IMR-90 (cell line): Measurements from ENCODE around the gene RHO. TPM values are rescaled to one million over a fixed set of nuclear protein-coding genes. Genes with fewer than 3 reads are reported as not detected.
A peak's percentile ranks its signal among the peaks of the same experiment; 100 is the strongest.

ENCODE experiments used
- ATAC-seq: fragments of 200-7000 bp; cut with Tn5 transposase; 2 replicates; pipeline ENCODE4 v1.9.1; 2020; ENCODE audit warnings: low read depth, mild to moderate bottlenecking, moderate library complexity
- BruUV-seq: library from RNA; stranded (reverse); fragments of 400-500 nt; replicated peaks from 2 replicates; lab custom pipeline; 2021; lab: Mats Ljungman, UMichigan
- CTCF ChIA-PET: fragments of 300-600 bp; formaldehyde crosslinking; extraction: SDS; loops from one replicate; lab custom pipeline; 2021; ENCODE audit warnings: antibody characterized with exemption; lab: Yijun Ruan, JAX
- POLR2A ChIA-PET: fragments of 300-600 bp; sonication (Branson Sonifier 250); formaldehyde crosslinking; loops from one replicate; lab custom pipeline; 2022; ENCODE audit warnings: antibody characterized with exemption; ENCODE audit not compliant: unreplicated experiment; lab: Charles Lee
- DNase-seq: peaks from one replicate; pipeline ENCODE4 v3.0.0; 2013
- H2AFZ ChIP-seq: replicated peaks from 2 replicates; pipeline ENCODE3; 2013; ENCODE audit warnings: low read length, mild to moderate bottlenecking; ENCODE audit not compliant: poor library complexity
- H2AK5ac ChIP-seq: 2 replicates; pipeline ENCODE4 v1.6.1; 2013; ENCODE audit warnings: low read depth, low read length, inconsistent platforms
- H2AK9ac ChIP-seq: replicated peaks from 2 replicates; pipeline ENCODE3; 2013; ENCODE audit warnings: mild to moderate bottlenecking, low read depth, low read length, moderate library complexity; ENCODE audit not compliant: poor library complexity
- H2BK120ac ChIP-seq: 2 replicates; pipeline ENCODE4 v1.6.1; 2013; ENCODE audit warnings: low read depth, low read length, inconsistent platforms
- H2BK15ac ChIP-seq: 3 replicates; pipeline ENCODE4 v1.6.1; 2013; ENCODE audit warnings: low read depth, low read length, inconsistent platforms
- H2BK20ac ChIP-seq: 2 replicates; pipeline ENCODE4 v1.6.1; 2013; ENCODE audit warnings: low read depth, mild to moderate bottlenecking, inconsistent platforms, low read length, moderate library complexity
- H2BK5ac ChIP-seq: 2 replicates; pipeline ENCODE4 v1.6.1; 2013; ENCODE audit warnings: mild to moderate bottlenecking, low read depth, low read length, inconsistent platforms; ENCODE audit not compliant: poor library complexity, severe bottlenecking
- H3K14ac ChIP-seq: replicated peaks from 2 replicates; pipeline ENCODE4 v1.6.1; 2013; ENCODE audit warnings: low read depth, low read length, inconsistent platforms
- H3K18ac ChIP-seq: 2 replicates; pipeline ENCODE4 v1.6.1; 2013; ENCODE audit warnings: low read depth, low read length, control low read depth
- H3K23ac ChIP-seq: 2 replicates; pipeline ENCODE4 v1.6.1; 2013; ENCODE audit warnings: low read depth, low read length, inconsistent platforms
- H3K27ac ChIP-seq: 2 replicates; pipeline ENCODE4 v1.5.1; 2013; ENCODE audit warnings: mild to moderate bottlenecking, control low read depth, low read length; ENCODE audit not compliant: insufficient read depth
- H3K27me3 ChIP-seq: 2 replicates; pipeline ENCODE4 v1.6.1; 2013; ENCODE audit warnings: low read length; ENCODE audit not compliant: control insufficient read depth, insufficient read depth
- H3K36me3 ChIP-seq: 2 replicates; pipeline ENCODE4 v1.6.1; 2013; ENCODE audit warnings: low read length, mixed read lengths; ENCODE audit not compliant: control insufficient read depth, insufficient read depth
- H3K4ac ChIP-seq: 2 replicates; pipeline ENCODE4 v1.6.1; 2013; ENCODE audit warnings: low read depth, low read length, inconsistent platforms
- H3K4me1 ChIP-seq: 2 replicates; pipeline ENCODE4 v1.6.1; 2013; ENCODE audit warnings: low read length, mixed read lengths; ENCODE audit not compliant: control insufficient read depth, insufficient read depth
- H3K4me2 ChIP-seq: 2 replicates; pipeline ENCODE4 v1.6.1; 2013; ENCODE audit warnings: low read depth, mild to moderate bottlenecking, control low read depth, low read length, moderate library complexity
- H3K4me3 ChIP-seq: 2 replicates; pipeline ENCODE4 v1.5.1; 2013; ENCODE audit warnings: low read depth, mild to moderate bottlenecking, control low read depth, low read length, moderate library complexity; ENCODE audit not compliant: insufficient read depth
- H3K56ac ChIP-seq: 2 replicates; pipeline ENCODE4 v1.6.1; 2013; ENCODE audit warnings: low read length, inconsistent platforms; ENCODE audit not compliant: insufficient read depth; ENCODE audit errors: extremely low read depth
- H3K79me1 ChIP-seq, 2 experiments: 2 replicates each; pipeline ENCODE4 v1.6.1; 2013; ENCODE audit warnings: low read length in 2 of 2, inconsistent platforms in 1 of 2, low read depth in 1 of 2
- H3K9ac ChIP-seq: 2 replicates; pipeline ENCODE4 v1.6.1; 2013; ENCODE audit warnings: low read depth, low read length, control low read depth
- H3K9me1 ChIP-seq: 2 replicates; pipeline ENCODE4 v1.6.1; 2013; ENCODE audit warnings: low read length, inconsistent platforms; ENCODE audit not compliant: insufficient read depth
- H3K9me3 ChIP-seq: 2 replicates; pipeline ENCODE4 v1.6.1; 2013; ENCODE audit warnings: low read length; ENCODE audit not compliant: control insufficient read depth, insufficient read depth
- H4K20me1 ChIP-seq: 2 replicates; pipeline ENCODE4 v1.6.1; 2013; ENCODE audit warnings: low read length, inconsistent platforms; ENCODE audit not compliant: insufficient read depth
- H4K5ac ChIP-seq: 2 replicates; pipeline ENCODE4 v1.6.1; 2013; ENCODE audit warnings: mild to moderate bottlenecking, low read depth, low read length, control low read depth
- H4K8ac ChIP-seq, 2 experiments: 2 replicates each; pipeline ENCODE4 v1.6.1; 2013; ENCODE audit warnings: low read depth in 2 of 2, low read length in 2 of 2, control low read depth in 1 of 2, inconsistent platforms in 1 of 2
- H4K91ac ChIP-seq: 2 replicates; pipeline ENCODE4 v1.6.1; 2013; ENCODE audit warnings: low read depth, low read length, inconsistent platforms; ENCODE audit not compliant: insufficient read depth
- BHLHE40 ChIP-seq: fragments of 150-350 bp; IDR thresholded peaks from 2 replicates; pipeline ENCODE4 v1.6.1; 2016; ENCODE audit warnings: mild to moderate bottlenecking, low read depth, low read length
- CEBPB ChIP-seq: IDR thresholded peaks from 2 replicates; pipeline ENCODE4 v1.6.1; 2012; ENCODE audit warnings: low read depth, low read length, improper control_type of control experiment
- CHD1 ChIP-seq: IDR thresholded peaks from 2 replicates; pipeline ENCODE4 v1.6.1; 2012; ENCODE audit warnings: low read depth, low read length, improper control_type of control experiment
- CTCF ChIP-seq: conservative IDR thresholded peaks from 2 replicates; pipeline ENCODE4 v1.5.1; 2012; ENCODE audit warnings: mild to moderate bottlenecking, low read depth, low read length, improper control_type of control experiment
- FOS ChIP-seq: fragments of 150-350 bp; IDR thresholded peaks from 2 replicates; pipeline ENCODE4 v1.6.1; 2016; ENCODE audit warnings: low read depth, low read length
- MAFK ChIP-seq: IDR thresholded peaks from 2 replicates; pipeline ENCODE4 v1.6.1; 2012; ENCODE audit warnings: low read depth, low read length, improper control_type of control experiment
- NFE2L2 ChIP-seq: fragments of 150-350 bp; IDR thresholded peaks from 2 replicates; pipeline ENCODE4 v1.6.1; 2016; ENCODE audit warnings: low read depth, mild to moderate bottlenecking, low read length
- POLR2A ChIP-seq: IDR thresholded peaks from 2 replicates; pipeline ENCODE4 v1.6.1; 2012; ENCODE audit warnings: mild to moderate bottlenecking, low read depth, low read length
- RAD21 ChIP-seq: IDR thresholded peaks from 2 replicates; pipeline ENCODE4 v1.6.1; 2012; ENCODE audit warnings: low read length, improper control_type of control experiment
- RCOR1 ChIP-seq: IDR thresholded peaks from 2 replicates; pipeline ENCODE4 v1.6.1; 2012; ENCODE audit warnings: mild to moderate bottlenecking, low read length, improper control_type of control experiment; ENCODE audit not compliant: insufficient replicate concordance
- RFX5 ChIP-seq: IDR thresholded peaks from 2 replicates; pipeline ENCODE4 v1.8.0; 2012; ENCODE audit warnings: low read depth, mild to moderate bottlenecking, low read length, moderate library complexity
- SMC3 ChIP-seq: fragments of 150-350 bp; IDR thresholded peaks from 2 replicates; pipeline ENCODE4 v1.6.1; 2016; ENCODE audit warnings: low read depth, mild to moderate bottlenecking, antibody characterized with exemption, low read length, moderate library complexity
- USF2 ChIP-seq: fragments of 150-350 bp; IDR thresholded peaks from 2 replicates; pipeline ENCODE4 v1.6.1; 2017; ENCODE audit warnings: mild to moderate bottlenecking, antibody characterized with exemption, low read length, low read depth
- WGBS, 2 experiments: methylation state at CpG; one replicate each; pipeline versions ENCODE4 v1.1.5 to v1.1.7; 2013; ENCODE audit warnings: missing lambda C conversion rate in 2 of 2; ENCODE audit not compliant: insufficient read length in 1 of 2; ENCODE audit errors: extremely low coverage in 2 of 2; 5-methylcytosine and 5-hydroxymethylcytosine counted together
- dilution Hi-C: fragments of 300-500 bp; cut with HindIII; formaldehyde crosslinking; loops from one replicate; pipeline ENCODE4 v1.14.3; 2018; ENCODE audit warnings: low sequenced_read_pairs; ENCODE audit not compliant: unreplicated experiment
- in situ Hi-C: fragments of 300-500 bp; cut with MboI; formaldehyde crosslinking; loops from 3 replicates; pipeline ENCODE4 v1.14.3; 2019; ENCODE audit warnings: low sequenced_read_pairs, inconsistent platforms, mixed read lengths
- intact Hi-C: fragments of 100-400 bp; cut with micrococcal nuclease; formaldehyde crosslinking; loops from 2 replicates; pipeline ENCODE4 v1.10.0; 2022
- polyA plus RNA-seq, 3 experiments: library from polyadenylated mRNA; depleted of rRNA; stranded (reverse); fragments of >200 nt; gene quantifications; 2 replicates each; pipeline ENCODE4 v1.2.3, GENCODE V29; 2012; ENCODE audit warnings: low replicate concordance in 1 of 3
- total RNA-seq: library from RNA; depleted of rRNA; stranded (reverse); fragments of >200 nt; gene quantifications from 2 replicates; pipeline ENCODE4 v1.2.3, GENCODE V29; 2012
- TF ChIP-seq, protein P1 (sequence below): fragments of 150-350 bp; IDR thresholded peaks from 2 replicates; pipeline ENCODE4 v1.6.1; 2016; ENCODE audit warnings: low read depth, mild to moderate bottlenecking, low read length, moderate library complexity, borderline replicate concordance

Gene RHO
- total and polyA plus RNA-seq, 2 of the 4 experiments (the other 2 are of a cell fraction) = not detected

DNA sequence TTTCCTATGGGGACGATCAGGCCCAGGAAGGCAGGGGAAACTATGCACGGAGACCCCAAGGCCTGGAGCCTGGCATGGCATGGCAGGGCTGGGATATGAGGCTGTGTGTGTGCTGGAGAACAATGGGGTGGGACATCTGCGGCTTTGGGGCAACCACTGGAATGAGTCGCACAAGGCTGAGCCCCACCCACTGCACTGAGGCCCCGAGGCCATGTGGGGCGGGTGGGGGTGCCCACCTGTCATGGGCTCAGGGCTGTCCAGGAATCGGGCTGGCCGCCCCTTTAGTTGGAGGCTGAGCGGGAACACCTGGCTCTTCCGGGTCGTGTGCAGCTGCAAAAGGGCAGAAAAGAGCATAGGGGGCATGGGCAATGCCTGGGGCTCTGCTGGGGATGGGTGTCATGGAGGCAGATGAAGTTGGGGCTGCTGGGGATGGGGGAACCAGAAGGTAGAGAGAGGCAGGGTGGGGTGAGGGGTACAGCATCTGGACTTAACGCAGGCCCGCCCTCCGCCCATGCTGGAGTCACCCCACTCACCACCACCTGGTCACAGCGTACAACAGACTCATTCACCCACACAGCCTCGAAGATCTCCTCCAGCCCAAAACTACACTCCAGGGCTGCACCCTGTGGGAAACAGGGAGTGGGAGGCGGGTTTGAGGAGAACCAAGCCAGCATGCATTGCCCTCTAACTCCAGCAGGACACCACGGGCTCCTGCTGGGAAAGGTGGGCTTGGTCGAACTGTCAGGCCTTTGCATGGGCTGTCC is 47.0 kb downstream of the RHO start:
- H4K91ac ChIP-seq = no peak overlapping the region
- CTCF ChIA-PET = no interaction called here
- BruUV-seq = no TSS peak

More for the DNA sequence above, 47.0 kb downstream of the RHO start:
- no peaks in the 10 kb centered on the region for H3K9me3 ChIP-seq
- H4K5ac ChIP-seq = no peak overlapping the region
- no peak overlapping the region for H2AFZ ChIP-seq
- H4K8ac ChIP-seq = no peak overlapping the region
- H3K14ac ChIP-seq = no peak overlapping the region
- no peak overlapping the region; the same call in none of the 2 replicates for H2AK5ac ChIP-seq
- H3K18ac ChIP-seq = no peak overlapping the region
- intact Hi-C loops = no loop called here
- ATAC-seq (no peak), DNase-seq (no peak)
- no peak overlapping the region for H3K27ac ChIP-seq
- 87% methylated on average over 9 of the region's 19 CpGs; no CpG with 5 or more reads in 1 of the 2 experiments for WGBS, 2 experiments
- no peak overlapping the region for H3K4ac ChIP-seq
- H4K20me1 ChIP-seq = no peaks in the 10 kb centered on the region
- H2BK15ac ChIP-seq = no peak overlapping the region
- H2BK20ac ChIP-seq = no peak overlapping the region
- POLR2A ChIA-PET = no interaction called here
- H3K4me1 ChIP-seq = peaks cover 4% of the 10 kb centered on the region; the same call in 1 of the 2 replicates
- no peak overlapping the region for H3K9ac ChIP-seq
- no peak overlapping the region for H2BK120ac ChIP-seq
- H3K4me2 ChIP-seq = no peak overlapping the region
- in situ Hi-C loops = no loop called here
- no peaks in the 10 kb centered on the region; a peak in 2 of 4 replicates for H3K79me1 ChIP-seq
- H3K4me3 ChIP-seq = no peak overlapping the region
- H2BK5ac ChIP-seq = no peak overlapping the region
- TF ChIP-seq USF2 (no peak), CHD1 (no peak), BHLHE40 (no peak), SMC3 (no peak), FOS (no peak), POLR2A (no peak), RCOR1 (no peak), RAD21 (no peak), CEBPB (no peak), NFE2L2 (no peak), MAFK (no peak), RFX5 (no peak), CTCF (no peak)
- TF ChIP-seq, protein P1, sequence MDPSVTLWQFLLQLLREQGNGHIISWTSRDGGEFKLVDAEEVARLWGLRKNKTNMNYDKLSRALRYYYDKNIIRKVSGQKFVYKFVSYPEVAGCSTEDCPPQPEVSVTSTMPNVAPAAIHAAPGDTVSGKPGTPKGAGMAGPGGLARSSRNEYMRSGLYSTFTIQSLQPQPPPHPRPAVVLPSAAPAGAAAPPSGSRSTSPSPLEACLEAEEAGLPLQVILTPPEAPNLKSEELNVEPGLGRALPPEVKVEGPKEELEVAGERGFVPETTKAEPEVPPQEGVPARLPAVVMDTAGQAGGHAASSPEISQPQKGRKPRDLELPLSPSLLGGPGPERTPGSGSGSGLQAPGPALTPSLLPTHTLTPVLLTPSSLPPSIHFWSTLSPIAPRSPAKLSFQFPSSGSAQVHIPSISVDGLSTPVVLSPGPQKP = no peak
- H3K36me3 ChIP-seq = peaks cover 31% of the 10 kb centered on the region
- dilution Hi-C loops = no loop called here
- no peaks in the 10 kb centered on the region for H3K27me3 ChIP-seq
- H3K9me1 ChIP-seq = no peaks in the 10 kb centered on the region
- H3K23ac ChIP-seq = no peak overlapping the region
- no peak overlapping the region for H3K56ac ChIP-seq
- H2AK9ac ChIP-seq = peak overlapping the region; percentile 52
